Midbrain (tissue), 1 donor: ENCODE measurements around the gene HRNR.

Experiments
- DNase-seq: peaks from one replicate; lab custom pipeline; 2025; lab: John Stamatoyannopoulos, UW

Gene HRNR

DNA sequence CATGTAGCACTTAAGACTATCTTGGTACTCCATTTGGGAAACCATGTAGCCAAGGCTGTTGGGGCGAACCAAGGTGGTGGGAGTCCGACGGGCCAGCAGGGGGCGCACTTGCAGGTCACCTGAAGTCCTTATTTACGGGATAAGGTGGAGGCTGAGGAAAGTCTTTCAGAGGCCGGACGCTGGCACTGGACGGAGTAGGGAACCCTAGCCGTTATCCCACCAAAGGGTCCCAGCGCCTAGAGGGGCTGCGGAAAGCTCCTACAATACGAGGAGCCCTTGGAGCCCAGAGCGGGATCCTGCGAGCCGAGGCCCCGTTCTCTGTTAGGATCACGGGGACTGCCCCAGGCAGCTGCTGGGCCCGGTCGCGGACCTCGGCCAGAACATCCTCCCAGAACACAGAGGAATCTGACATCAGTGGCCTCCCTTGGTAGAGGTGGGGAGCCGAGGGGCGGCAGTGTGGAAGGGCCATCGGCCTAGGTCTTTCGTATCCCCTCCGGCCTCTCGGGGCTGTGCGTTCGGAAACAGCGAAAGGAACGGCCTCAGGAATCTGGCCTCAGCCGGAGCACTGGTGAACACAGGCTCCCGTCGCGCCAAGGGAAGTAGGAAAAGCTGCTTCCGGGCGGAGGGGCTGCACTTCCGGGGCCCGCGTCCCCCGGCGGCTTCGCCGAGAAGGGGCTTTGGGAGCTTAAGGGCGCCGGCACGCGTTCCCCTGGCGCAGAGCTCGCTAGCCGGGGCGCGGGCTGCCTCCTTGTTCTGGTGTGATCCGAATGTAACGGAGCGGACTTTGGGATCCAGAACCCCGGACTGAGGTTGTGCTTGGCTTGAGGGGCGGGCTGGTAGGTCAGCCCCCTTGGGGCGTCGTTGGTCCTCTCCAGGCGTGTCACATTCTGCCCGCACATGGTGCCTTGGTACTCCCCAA is 35.1 kb downstream of the HRNR start:
- DNase-seq = peak; percentile 28

DNA sequence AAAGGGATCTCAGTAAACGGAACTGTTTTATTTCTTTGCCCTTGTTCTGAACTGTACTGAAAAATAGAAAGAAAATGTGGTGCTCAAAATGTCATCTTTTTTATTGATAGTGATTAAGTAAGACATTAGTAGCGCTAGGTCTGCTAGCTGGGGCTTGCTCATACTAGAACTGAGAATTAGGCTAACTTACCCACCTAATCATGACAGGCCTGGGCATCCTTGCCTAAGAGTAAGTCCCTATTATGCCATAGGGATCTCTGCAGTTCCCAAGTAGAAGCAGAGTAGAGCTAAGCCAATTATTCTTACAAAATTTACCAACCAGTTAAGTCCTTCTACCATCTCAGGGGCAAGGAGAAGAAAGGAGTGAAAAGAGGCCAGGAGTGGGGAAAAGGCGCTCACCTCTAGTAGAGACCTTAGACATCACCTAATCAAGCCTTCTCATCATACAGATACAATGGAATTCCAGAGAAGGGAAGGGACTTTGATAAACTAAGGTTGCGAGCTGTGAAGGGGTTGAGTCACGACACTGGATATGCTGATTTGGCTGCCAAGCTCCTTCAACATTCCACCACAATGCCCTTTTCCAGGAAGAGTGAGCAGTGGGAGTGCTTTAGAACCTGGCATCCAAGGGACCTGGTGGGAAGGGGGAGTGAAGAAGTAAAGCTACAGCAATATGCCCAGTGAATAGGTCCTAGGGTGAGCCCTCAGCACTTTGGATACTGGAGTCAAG is 37.3 kb downstream of the HRNR start:
- no peak for DNase-seq

DNA sequence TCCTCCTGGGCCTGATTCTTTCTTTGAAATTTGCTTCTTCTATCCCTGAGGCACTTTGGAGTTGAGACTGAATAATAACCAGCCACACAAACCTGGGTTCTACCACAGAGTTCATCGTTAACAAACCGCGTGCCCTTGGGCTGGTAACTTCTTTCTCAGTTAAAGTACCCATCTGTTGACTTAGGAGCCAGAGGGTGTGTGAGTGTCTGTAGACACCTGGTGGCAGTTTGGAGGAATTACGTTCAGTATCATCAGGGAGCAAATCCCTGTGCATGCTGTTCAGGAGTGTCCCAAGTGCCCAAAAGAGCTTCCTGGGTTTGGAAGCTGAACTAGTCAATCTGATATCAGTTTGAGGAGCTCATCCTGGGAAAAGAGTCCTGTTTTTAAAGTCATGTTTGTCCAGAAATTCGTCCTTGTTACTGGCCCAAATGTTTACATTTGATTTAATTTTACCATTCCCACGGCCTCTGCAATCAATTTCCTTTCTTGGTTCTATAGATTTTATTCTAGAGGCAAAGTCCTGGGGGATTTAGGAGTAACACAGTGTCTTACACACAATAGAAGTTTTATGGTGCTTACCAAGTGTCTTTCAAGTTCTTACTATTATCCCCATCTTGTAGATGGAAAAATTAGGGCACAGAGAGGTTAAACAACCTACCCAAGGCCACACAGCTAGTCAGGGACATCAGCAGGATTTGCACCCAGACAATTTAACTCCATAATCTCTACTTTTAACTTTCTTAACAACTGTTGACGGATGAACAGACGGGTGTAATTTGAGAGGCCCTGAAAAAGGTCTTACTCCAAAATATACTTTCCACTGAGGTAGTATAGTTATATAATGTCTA is 38.2 kb downstream of the HRNR start:
- peak; percentile 21 for DNase-seq

DNA sequence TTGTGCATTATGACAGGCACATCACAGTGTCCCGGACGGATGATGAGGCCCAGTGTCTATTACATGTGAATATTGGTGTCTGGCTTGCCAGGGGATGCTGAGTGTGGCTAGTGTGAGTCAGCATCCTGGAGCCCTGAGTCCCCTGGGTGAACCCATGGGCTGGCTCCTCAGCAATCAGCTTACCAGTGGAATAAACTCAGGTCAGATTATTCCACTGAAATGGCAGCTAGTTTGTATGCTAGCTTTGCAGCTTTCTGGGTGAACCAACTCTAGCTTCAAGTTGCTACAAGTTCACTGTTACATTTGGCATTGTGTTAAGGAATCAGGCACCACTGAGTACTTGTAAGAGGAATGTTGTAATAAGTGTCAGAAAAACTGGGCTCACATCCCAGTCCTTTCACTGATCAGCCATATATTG is 41.0 kb downstream of the HRNR start:
- DNase-seq = no peak

DNA sequence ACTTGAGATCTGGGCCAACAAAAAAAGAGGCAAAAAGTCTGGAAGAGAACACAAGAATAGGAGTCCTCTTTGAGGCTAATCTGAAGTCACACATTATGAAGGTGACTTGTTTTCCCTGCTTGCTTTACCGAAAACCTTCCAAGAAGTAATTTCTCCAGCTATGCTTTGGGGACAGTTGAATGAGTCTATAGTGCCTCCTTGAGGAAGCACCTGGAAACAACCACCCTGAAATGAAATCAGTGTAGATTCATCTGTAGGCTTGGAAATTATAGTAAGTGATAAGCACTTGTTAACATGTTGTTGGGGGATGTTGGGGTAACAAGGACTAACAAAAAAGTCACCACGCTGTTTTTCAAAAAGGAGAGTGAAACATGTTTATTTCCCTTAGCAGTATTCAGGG is 41.6 kb downstream of the HRNR start:
- DNase-seq = peak; percentile 25

DNA sequence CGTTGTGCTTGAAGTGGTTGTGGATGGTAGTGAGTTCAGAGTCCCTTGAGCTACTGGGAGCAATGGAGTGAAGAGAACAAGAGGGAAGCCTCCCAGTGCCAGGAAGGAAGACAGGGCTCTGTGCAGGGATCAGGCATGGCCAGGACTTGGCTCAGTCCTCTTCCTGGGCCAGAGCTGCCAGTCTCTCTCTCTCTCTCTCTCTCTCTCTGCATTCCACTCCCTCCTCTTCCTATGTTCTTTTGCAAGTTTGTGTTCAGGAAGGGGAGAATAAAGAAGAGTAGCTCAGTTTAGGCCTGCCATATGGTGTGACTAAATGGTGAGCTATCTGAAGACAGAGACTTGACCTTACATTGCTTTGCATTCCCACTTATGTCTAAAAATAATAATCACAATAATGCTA is 44.4 kb downstream of the HRNR start:
- no peak for DNase-seq

DNA sequence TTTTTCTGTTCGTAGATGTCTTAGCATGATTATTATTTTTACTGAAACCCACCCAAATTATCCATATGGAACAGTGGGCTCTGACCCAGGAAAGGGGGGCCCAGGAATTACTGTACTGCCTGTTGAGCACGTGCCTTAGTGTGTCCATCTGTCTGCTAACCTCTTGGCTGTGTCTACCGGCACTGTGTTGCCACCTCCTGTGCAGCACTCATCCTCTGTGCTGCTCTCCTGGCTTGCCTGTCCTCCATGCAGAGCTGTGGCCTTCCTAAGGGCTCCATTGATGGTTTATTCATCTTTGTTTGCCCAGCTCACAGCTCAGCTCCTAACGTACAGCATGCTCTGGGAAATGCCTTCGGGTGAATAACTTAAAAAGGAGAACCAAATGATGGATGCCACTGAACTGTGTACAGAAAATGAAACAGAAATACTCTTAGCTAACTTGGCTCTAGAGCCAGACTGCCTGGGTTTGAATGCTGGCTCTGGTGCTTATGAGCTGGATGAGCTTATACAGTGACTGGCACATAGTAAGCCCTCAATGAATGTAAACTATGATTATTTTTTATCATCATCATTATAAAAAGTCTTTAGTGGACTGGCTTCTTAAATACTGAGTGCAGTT is 53.6 kb downstream of the HRNR start:
- DNase-seq = no peak

DNA sequence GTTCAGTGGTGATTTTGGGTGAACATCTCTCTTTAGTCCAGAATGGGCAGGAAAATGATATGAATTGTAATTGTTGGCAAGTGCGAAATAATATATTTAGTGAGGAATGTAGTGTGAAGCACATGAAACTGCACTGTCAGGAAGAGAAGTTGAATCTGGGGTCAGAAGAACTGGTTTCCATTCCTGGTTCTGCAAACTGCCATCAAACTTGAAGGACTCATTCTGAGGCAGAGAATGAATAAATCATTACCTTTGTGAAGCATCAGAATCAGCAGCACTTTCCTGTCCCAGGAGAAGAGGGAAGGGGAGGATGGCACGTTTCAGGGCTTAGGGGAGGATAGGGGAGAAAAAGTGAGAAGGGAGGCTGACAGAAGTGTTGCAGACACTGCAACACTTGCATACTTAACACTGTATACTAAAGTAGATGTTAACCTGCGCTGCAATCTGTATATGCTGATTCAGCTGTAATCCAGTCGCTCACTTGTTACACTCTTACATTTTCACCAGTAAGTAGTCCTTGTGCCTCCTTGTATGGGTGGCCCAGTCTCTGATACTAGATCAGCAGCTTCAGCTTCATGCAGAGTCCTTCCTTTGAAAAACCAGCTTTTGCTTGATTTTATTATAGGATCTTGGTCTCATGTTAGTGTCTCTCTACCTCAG is 54.5 kb downstream of the HRNR start:
- DNase-seq = no peak

DNA sequence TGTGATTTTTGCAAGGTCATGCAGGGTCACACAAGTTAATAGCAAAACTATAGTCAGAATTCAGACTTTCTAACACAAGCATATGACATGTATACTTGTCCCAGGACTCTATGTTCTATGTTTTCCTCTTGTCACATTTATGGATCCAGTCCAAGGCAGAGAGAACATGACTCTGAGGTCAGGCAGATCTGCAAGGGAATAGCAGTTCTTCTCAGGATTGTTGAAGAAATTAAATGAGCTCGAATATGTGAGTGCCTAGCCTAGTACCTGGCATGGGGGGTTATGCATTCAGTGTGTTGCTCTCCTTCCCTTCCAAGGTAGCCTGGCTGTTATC is 55.5 kb downstream of the HRNR start:
- DNase-seq = no peak

DNA sequence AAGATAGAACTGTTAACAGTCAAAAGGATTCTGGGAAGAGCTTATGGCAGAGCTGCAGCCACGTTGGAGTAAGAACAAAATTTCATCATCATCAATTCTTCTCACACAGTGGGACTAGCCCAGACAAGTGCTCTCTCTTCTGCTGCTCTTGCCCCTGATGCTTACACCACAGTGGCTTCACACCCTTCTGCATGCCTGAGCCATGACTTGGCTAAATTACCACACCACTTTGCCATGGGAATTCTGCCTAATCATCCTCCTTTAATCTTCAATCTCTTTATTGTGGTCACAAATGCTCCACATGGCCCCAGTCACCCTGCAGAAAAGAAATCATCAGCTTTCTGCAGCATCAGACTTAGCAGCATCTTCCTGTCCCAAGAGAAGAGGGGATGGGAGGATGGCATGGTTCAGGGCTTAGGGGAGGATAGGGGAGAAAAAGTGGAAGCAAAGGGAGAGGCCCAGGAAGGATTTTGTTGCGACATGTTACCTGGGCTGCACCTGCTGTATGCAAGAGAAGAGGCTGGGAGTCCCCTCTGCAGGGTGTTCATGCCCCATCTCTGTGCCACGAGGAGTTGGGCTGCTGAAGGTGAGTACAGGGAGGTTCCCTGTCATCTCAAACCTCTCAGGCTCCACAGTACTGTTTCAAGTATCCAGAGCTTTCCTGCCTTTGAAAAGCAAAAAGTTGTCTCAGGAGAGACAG is 56.0 kb downstream of the HRNR start:
- DNase-seq = no peak

DNA sequence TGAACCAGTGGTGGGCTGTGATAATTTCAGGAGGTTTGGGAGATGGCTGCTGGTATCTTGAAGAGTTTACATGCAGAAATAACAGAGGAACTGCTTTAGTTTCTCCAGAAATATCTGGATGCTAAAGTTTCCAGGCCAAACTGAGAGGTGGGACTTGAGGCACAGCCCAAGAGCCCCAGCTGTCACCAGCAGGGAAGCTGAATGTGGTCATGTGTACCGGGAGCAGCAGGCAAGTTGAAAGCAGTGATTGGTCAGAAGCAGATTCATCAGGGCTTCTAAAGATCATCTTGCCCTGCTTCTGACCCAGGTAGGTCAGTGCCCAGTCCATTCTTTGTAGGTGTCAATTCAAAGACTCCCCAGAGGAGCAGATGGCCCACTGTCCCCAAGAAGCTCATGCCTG is 57.0 kb downstream of the HRNR start:
- DNase-seq = no peak

DNA sequence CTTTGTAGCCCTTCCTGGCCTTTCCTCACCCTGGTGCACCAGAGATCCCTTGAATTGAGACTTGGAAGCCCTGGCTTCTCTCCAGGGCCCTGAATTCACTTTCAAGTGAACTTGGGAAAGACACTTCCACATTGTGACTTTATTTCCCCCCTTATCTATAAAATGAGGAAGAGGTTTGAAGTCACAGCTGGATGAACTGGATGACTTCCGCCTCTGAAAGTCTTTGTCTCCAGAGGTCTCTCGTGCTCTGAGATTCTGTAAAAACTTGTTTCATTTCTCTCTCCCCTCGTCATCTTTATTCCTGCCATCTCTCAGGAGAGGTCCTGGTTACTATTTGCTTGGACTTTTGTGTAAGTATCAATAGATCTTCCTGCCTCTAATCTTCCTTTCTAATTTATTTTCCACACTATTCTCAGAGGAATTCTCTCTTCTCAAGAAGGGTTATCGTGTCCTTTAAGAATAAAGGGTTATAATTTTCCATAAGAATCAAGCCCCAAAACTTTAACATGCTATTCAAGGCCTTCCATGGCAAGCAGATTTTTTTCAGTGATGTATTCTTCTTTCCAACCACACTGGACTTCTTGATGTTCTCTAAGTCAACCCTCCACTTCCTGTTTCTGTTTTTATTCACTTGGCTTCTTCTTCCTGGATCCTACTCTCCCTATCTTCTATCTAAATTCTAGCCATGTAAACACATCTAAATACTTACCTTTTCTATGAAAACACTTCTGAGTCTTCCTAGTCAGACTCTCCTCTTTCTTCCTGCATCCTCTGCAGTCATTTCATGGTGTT is 58.5 kb downstream of the HRNR start:
- no peak for DNase-seq

DNA sequence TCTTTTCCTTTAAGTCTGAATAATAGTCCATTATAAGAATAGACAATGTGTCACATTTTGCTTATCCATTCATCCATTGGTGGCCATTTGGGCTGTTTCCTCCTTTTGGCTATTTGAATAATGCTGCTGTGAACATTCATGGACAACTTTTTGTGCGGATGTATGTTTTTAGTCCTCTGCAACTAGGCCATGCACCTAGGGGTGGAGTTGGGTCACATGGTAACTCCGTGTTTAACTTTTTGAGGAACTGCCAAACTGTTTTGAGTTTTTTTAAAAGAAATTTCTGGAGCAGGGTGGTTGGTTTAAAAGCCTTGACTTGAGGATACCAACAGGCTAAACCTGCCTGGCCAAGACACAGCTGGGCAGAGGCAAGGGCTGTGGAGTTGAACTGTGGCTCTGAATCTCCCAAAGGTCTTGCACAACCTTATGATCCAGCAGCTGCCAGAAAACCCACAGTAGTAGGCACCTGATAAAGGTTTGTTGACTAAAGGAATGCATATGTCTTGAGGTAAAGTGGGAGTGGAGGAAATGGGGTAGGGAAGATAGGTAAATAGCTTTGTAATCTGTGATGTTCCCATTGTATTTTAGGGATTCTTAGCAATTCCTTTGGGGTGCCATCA is 59.4 kb downstream of the HRNR start:
- no peak for DNase-seq

DNA sequence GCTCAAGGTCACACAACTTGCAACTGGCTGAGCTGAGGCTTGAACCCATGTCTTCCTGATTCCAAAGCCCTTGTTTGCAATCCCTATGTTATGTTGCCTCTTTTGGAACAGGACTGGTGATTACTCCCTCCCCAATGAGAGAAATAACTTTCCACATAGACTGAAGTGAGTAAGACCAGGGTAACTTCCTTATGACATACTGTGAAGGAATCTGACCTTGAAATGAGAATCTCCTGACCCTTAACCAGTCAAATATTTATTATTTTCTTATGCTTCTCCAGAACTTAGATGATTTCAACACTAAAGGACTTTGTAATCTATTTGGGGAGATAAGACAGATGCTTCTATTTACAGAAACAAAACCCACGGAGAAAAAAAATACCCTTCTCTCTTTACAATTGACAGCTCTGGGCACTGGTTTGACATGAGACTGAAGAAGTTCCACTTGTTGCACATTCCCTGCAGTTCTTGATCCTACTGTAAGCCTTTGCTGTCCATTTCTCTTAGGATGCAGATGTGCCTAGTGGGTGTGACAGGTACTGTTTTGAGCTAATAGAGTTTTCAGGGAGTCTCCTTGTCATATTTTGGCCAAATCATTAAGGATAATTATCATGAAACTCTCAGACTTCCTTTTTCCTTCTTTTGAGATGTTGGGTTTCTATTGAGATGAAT is 61.1 kb downstream of the HRNR start:
- no peak for DNase-seq
